ENCODE measurements around the gene FLNB.

FLNB gene

GRCh38 chr3:58072052-58072762 is 64.0 kb downstream of the FLNB start:
- H3K4me1 ChIP-seq (ENCODE audit: low read length): peaks cover 11% of the 10 kb centered on the region
- H3K4me2 ChIP-seq (ENCODE audit: low read depth, low read length): no peak overlapping the region
- 0 out of 2 replicates have a peak, but pooled peaks cover 3% of the 10 kb centered on the region for H4K20me1 ChIP-seq (ENCODE audit: insufficient read depth, low read length)
- no peak overlapping the region for H3K9ac ChIP-seq (ENCODE audit: low read length)
- DNase-seq: no peak
- no peaks in the 10 kb centered on the region for H3K9me2 ChIP-seq (replicated peaks; ENCODE audit: insufficient read depth, low read length)
- H3K4me3 ChIP-seq (ENCODE audit: low read length): no peak overlapping the region
- TF ChIP-seq CTCF (IDR thresholded peaks at IDR 0.05; ENCODE audit: low read length) (no peak), EZH2phosphoT487 (IDR thresholded peaks at IDR 0.05; ENCODE audit: low read length) (no peak), EZH2 (optimal IDR thresholded peaks at IDR 0.05; ENCODE audit: low read depth, low read length) (no peak)
- H3K27ac ChIP-seq (ENCODE audit: low read length): no peak overlapping the region
- H3K79me2 ChIP-seq (ENCODE audit: low read length): no peaks in the 10 kb centered on the region
- H2AFZ ChIP-seq (ENCODE audit: low read length): no peak overlapping the region
- H3K9me3 ChIP-seq (replicated peaks; ENCODE audit: insufficient read depth, low read length): no peaks in the 10 kb centered on the region
- H3F3A ChIP-seq (ENCODE audit: insufficient read depth, low read length): no peaks in the 10 kb centered on the region
- H3K27me3 ChIP-seq (replicated peaks; ENCODE audit: insufficient read depth, low read length): no peaks in the 10 kb centered on the region
- H3K36me3 ChIP-seq (replicated peaks; ENCODE audit: insufficient read depth, low read length): no peaks in the 10 kb centered on the region

- TF ChIP-seq CTCF (IDR thresholded peaks at IDR 0.05; ENCODE audit: low read length): no peak
- TF ChIP-seq EZH2phosphoT487 (IDR thresholded peaks at IDR 0.05; ENCODE audit: low read length): no peak
- TF ChIP-seq EZH2 (optimal IDR thresholded peaks at IDR 0.05; ENCODE audit: low read depth, low read length): no peak
- no peak overlapping the region for H2AFZ ChIP-seq (ENCODE audit: low read length)
- H3K79me2 ChIP-seq (ENCODE audit: low read length): no peaks in the 10 kb centered on the region
These were observed 64.5 kb downstream of the FLNB start for GRCh38 chr3:58072763-58073130.

GRCh38 chr3:58073301-58074108 is 65.3 kb downstream of the FLNB start:
- H3K4me2 ChIP-seq (ENCODE audit: low read depth, low read length): no peak overlapping the region
- peaks cover 11% of the 10 kb centered on the region for H3K4me1 ChIP-seq (ENCODE audit: low read length)
- H3K4me3 ChIP-seq (ENCODE audit: low read length): no peak overlapping the region
- no peaks in the 10 kb centered on the region for H3K9me3 ChIP-seq (replicated peaks; ENCODE audit: insufficient read depth, low read length)
- no peaks in the 10 kb centered on the region for H3K79me2 ChIP-seq (ENCODE audit: low read length)
- no peaks in the 10 kb centered on the region for H3K36me3 ChIP-seq (replicated peaks; ENCODE audit: insufficient read depth, low read length)
- no peak overlapping the region for H3K9ac ChIP-seq (ENCODE audit: low read length)
- no peaks in the 10 kb centered on the region for H3F3A ChIP-seq (ENCODE audit: insufficient read depth, low read length)
- no peak for DNase-seq
- H3K9me2 ChIP-seq (replicated peaks; ENCODE audit: insufficient read depth, low read length): no peaks in the 10 kb centered on the region
- H3K27me3 ChIP-seq (replicated peaks; ENCODE audit: insufficient read depth, low read length): no peaks in the 10 kb centered on the region
- no peak for TF ChIP-seq CTCF (IDR thresholded peaks at IDR 0.05; ENCODE audit: low read length)
- TF ChIP-seq EZH2phosphoT487 (IDR thresholded peaks at IDR 0.05; ENCODE audit: low read length): no peak
- TF ChIP-seq EZH2 (optimal IDR thresholded peaks at IDR 0.05; ENCODE audit: low read depth, low read length): no peak
- H4K20me1 ChIP-seq (ENCODE audit: insufficient read depth, low read length): 0 out of 2 replicates have a peak, but pooled peaks cover 3% of the 10 kb centered on the region
- H3K27ac ChIP-seq (ENCODE audit: low read length): no peak overlapping the region
- H2AFZ ChIP-seq (ENCODE audit: low read length): no peak overlapping the region

More at GRCh38 chr3:58072763-58073130, 64.5 kb downstream of the FLNB start:
- 0 out of 2 replicates have a peak, but pooled peaks cover 3% of the 10 kb centered on the region for H4K20me1 ChIP-seq (ENCODE audit: insufficient read depth, low read length)
- H3K27ac ChIP-seq (ENCODE audit: low read length): no peak overlapping the region
- no peak overlapping the region for H3K4me2 ChIP-seq (ENCODE audit: low read depth, low read length)
- DNase-seq: no peak
- H3K9me2 ChIP-seq (replicated peaks; ENCODE audit: insufficient read depth, low read length): no peaks in the 10 kb centered on the region
- H3K36me3 ChIP-seq (replicated peaks; ENCODE audit: insufficient read depth, low read length): no peaks in the 10 kb centered on the region
- H3F3A ChIP-seq (ENCODE audit: insufficient read depth, low read length): no peaks in the 10 kb centered on the region
- H3K27me3 ChIP-seq (replicated peaks; ENCODE audit: insufficient read depth, low read length): no peaks in the 10 kb centered on the region
- no peaks in the 10 kb centered on the region for H3K9me3 ChIP-seq (replicated peaks; ENCODE audit: insufficient read depth, low read length)
- H3K4me3 ChIP-seq (ENCODE audit: low read length): no peak overlapping the region
- H3K9ac ChIP-seq (ENCODE audit: low read length): no peak overlapping the region
- H3K4me1 ChIP-seq (ENCODE audit: low read length): peaks cover 11% of the 10 kb centered on the region
